OCI-LY7 (cell line): ENCODE measurements around the gene C15orf62. TPM values are rescaled to one million over a fixed set of nuclear protein-coding genes. Genes with fewer than 3 reads are reported as not detected.

ENCODE experiments used
- small RNA-seq: library from RNA; depleted of rRNA; stranded (forward); fragments of <200 nt; gene quantifications from one replicate; pipeline ENCODE3, GENCODE V24; 2014
- total RNA-seq, 2 experiments: library from RNA; depleted of rRNA in 1 of 2; stranded (reverse); fragments of >200 nt in 1 of 2; shearing (Covaris generic) in 1 of 2; gene quantifications; 2 replicates each; pipeline ENCODE4 v1.2.3, GENCODE V29; 2014 to 2022

C15orf62 gene
- total RNA-seq, 2 experiments from 2014 or later: 2.7 to 4.7 TPM

Small RNA genes within 50 kb of the gene (small RNA-seq; reads per million reads assigned to genes)
- gene SUMO2P15: not detected

Other genes starting within 250 kb of the C15orf62 start
- gene CCDC32, start 204.9 kb upstream of the C15orf62 start, total RNA-seq (2014; rRNA removed; shearing (Covaris generic)): 10.3 and 15.1 TPM in 2 replicates
- 14.3 and 14.9 TPM in 2 replicates for gene CCDC32, start 204.9 kb upstream of the C15orf62 start, total RNA-seq (2022)
- gene RPUSD2, start 200.7 kb upstream of the C15orf62 start, total RNA-seq (2014; rRNA removed; shearing (Covaris generic)): 26.4 and 27.7 TPM in 2 replicates
- 15.7 and 18.9 TPM in 2 replicates for gene RPUSD2, start 200.7 kb upstream of the C15orf62 start, total RNA-seq (2022)
- 51.3 and 66.9 TPM in 2 replicates for gene KNL1, start 175.7 kb upstream of the C15orf62 start, total RNA-seq (2014; rRNA removed; shearing (Covaris generic))
- gene KNL1, start 175.7 kb upstream of the C15orf62 start, total RNA-seq (2022): 58.7 and 62.3 TPM in 2 replicates
- gene RAD51, start 74.8 kb upstream of the C15orf62 start, total RNA-seq (2014; rRNA removed; shearing (Covaris generic)): 45.8 and 61.9 TPM in 2 replicates
- gene RAD51, start 74.8 kb upstream of the C15orf62 start, total RNA-seq (2022): 86.8 and 107 TPM in 2 replicates
- 10.7 and 14.9 TPM in 2 replicates for gene RMDN3, start 14.7 kb upstream of the C15orf62 start, total RNA-seq (2014; rRNA removed; shearing (Covaris generic))
- 21.5 and 23.7 TPM in 2 replicates for gene RMDN3, start 14.7 kb upstream of the C15orf62 start, total RNA-seq (2022)
- gene GCHFR, start 5.9 kb upstream of the C15orf62 start, total RNA-seq (2014; rRNA removed; shearing (Covaris generic)): 97.4 and 113 TPM in 2 replicates
- 66.0 and 75.7 TPM in 2 replicates for gene GCHFR, start 5.9 kb upstream of the C15orf62 start, total RNA-seq (2022)
- gene ZFYVE19, start 37.1 kb downstream of the C15orf62 start, total RNA-seq (2014; rRNA removed; shearing (Covaris generic)): 24.3 and 29.3 TPM in 2 replicates
- 18.8 and 22.8 TPM in 2 replicates for gene ZFYVE19, start 37.1 kb downstream of the C15orf62 start, total RNA-seq (2022)
- gene DNAJC17, start 37.5 kb downstream of the C15orf62 start, total RNA-seq (2014; rRNA removed; shearing (Covaris generic)): 24.2 and 39.2 TPM in 2 replicates
- gene DNAJC17, start 37.5 kb downstream of the C15orf62 start, total RNA-seq (2022): 38.8 and 39.9 TPM in 2 replicates
- gene PPP1R14D, start 58.7 kb downstream of the C15orf62 start, total RNA-seq (2014; rRNA removed; shearing (Covaris generic)): not detected in 2 replicates
- gene PPP1R14D, start 58.7 kb downstream of the C15orf62 start, total RNA-seq (2022): not detected in 2 replicates
- 0.10 TPM in 1 of 2 replicates, not detected in the other for gene SPINT1, start 74.1 kb downstream of the C15orf62 start, total RNA-seq (2014; rRNA removed; shearing (Covaris generic))
- gene SPINT1, start 74.1 kb downstream of the C15orf62 start, total RNA-seq (2022): 2.0 and 2.4 TPM in 2 replicates
- 0.80 and 1.5 TPM in 2 replicates for gene RHOV, start 104.3 kb downstream of the C15orf62 start, total RNA-seq (2014; rRNA removed; shearing (Covaris generic))
- 0.63 and 0.85 TPM in 2 replicates for gene RHOV, start 104.3 kb downstream of the C15orf62 start, total RNA-seq (2022)
- 24.5 and 26.2 TPM in 2 replicates for gene VPS18, start 124.5 kb downstream of the C15orf62 start, total RNA-seq (2014; rRNA removed; shearing (Covaris generic))
- 26.4 and 30.7 TPM in 2 replicates for gene VPS18, start 124.5 kb downstream of the C15orf62 start, total RNA-seq (2022)
- 0.19 TPM in 1 of 2 replicates, not detected in the other for gene DLL4, start 159.4 kb downstream of the C15orf62 start, total RNA-seq (2014; rRNA removed; shearing (Covaris generic))
- 0.15 TPM in 1 of 2 replicates, not detected in the other for gene DLL4, start 159.4 kb downstream of the C15orf62 start, total RNA-seq (2022)
- 40.4 and 41.4 TPM in 2 replicates for gene CHAC1, start 183.5 kb downstream of the C15orf62 start, total RNA-seq (2014; rRNA removed; shearing (Covaris generic))
- 35.3 and 55.6 TPM in 2 replicates for gene CHAC1, start 183.5 kb downstream of the C15orf62 start, total RNA-seq (2022)